A673 (cell line): ENCODE results near the gene TICAM2. TPM values are rescaled to one million over a fixed set of nuclear protein-coding genes. Genes with fewer than 3 reads are reported as not detected.

Source experiments
- BruUV-seq: library from RNA; stranded (reverse); fragments of 400-500 nt; replicated peaks from 2 replicates; lab custom pipeline; 2021; lab: Mats Ljungman, UMichigan
- CTCF ChIA-PET: fragments of 300-600 bp; sonication (Branson Sonifier 250); formaldehyde crosslinking; loops from one replicate; lab custom pipeline; 2022; ENCODE audit warnings: antibody characterized with exemption; lab: Charles Lee
- POLR2A ChIA-PET: fragments of 300-600 bp; sonication (Branson Sonifier 250); formaldehyde crosslinking; loops from one replicate; lab custom pipeline; 2022; ENCODE audit warnings: antibody characterized with exemption; ENCODE audit not compliant: low non-redundant PET; lab: Charles Lee
- DNase-seq: peaks from one replicate; pipeline ENCODE4 v3.0.0-alpha.2; 2015; ENCODE audit warnings: low spot score
- H3K27ac ChIP-seq: fragments of 200-600 bp; sonication (generic); 2 replicates; pipeline ENCODE4 v1.5.1; 2016; ENCODE audit warnings: mixed run types, low read depth, mild to moderate bottlenecking, mixed read lengths, antibody characterized with exemption, low read length; ENCODE audit not compliant: poor library complexity, severe bottlenecking
- H3K27me3 ChIP-seq: fragments of 200-600 bp; sonication (generic); replicated peaks from 2 replicates; pipeline ENCODE4 v1.6.1; 2017; ENCODE audit warnings: mixed run types, low read depth, mild to moderate bottlenecking, mixed read lengths, antibody characterized with exemption, low read length; ENCODE audit not compliant: insufficient read depth, poor library complexity
- H3K36me3 ChIP-seq: fragments of 200-600 bp; sonication (generic); 2 replicates; pipeline ENCODE4 v1.6.1; 2016; ENCODE audit warnings: mixed run types, mild to moderate bottlenecking, mixed read lengths, antibody characterized with exemption, low read length; ENCODE audit not compliant: insufficient read depth, poor library complexity, severe bottlenecking
- H3K4me1 ChIP-seq: fragments of 200-600 bp; sonication (generic); 2 replicates; pipeline ENCODE4 v1.6.1; 2017; ENCODE audit warnings: mixed run types, mild to moderate bottlenecking, mixed read lengths, antibody characterized with exemption, low read length; ENCODE audit not compliant: insufficient read depth, poor library complexity, severe bottlenecking
- H3K4me3 ChIP-seq: fragments of 200-600 bp; sonication (generic); 2 replicates; pipeline ENCODE4 v1.5.1; 2016; ENCODE audit warnings: low read depth, mixed run types, mild to moderate bottlenecking, mixed read lengths, low read length; ENCODE audit not compliant: poor library complexity, severe bottlenecking
- H3K9me3 ChIP-seq: fragments of 200-600 bp; sonication (generic); 2 replicates; pipeline ENCODE4 v1.6.1; 2016; ENCODE audit warnings: mixed run types, low read depth, mild to moderate bottlenecking, mixed read lengths, antibody characterized with exemption, low read length; ENCODE audit not compliant: poor library complexity, severe bottlenecking
- EZH2 ChIP-seq: fragments of 200-600 bp; sonication (generic); IDR thresholded peaks from 2 replicates; pipeline ENCODE4 v1.6.1; 2017; ENCODE audit warnings: borderline replicate concordance, low read depth, mild to moderate bottlenecking, mixed read lengths, antibody characterized with exemption, low read length; ENCODE audit not compliant: poor library complexity, severe bottlenecking
- intact Hi-C: fragments of 100-400 bp; cut with micrococcal nuclease; formaldehyde crosslinking; loops from one replicate; pipeline ENCODE4 v1.10.0; 2022; ENCODE audit not compliant: unreplicated experiment
- total RNA-seq: library from RNA; stranded (reverse); gene quantifications from 2 replicates; pipeline ENCODE4 v1.2.3, GENCODE V29; 2021
- TF ChIP-seq, protein P1 (sequence below): fragments of 300-800, 200-600 bp; sonication (generic); conservative IDR thresholded peaks from 2 replicates; pipeline ENCODE4 v1.5.1; 2017; ENCODE audit warnings: low read depth, mild to moderate bottlenecking, antibody characterized with exemption, low read length, moderate library complexity, mixed read lengths

Gene TICAM2
- total RNA-seq, 1 experiment from 2014 or later, result 0.32 TPM

DNA sequence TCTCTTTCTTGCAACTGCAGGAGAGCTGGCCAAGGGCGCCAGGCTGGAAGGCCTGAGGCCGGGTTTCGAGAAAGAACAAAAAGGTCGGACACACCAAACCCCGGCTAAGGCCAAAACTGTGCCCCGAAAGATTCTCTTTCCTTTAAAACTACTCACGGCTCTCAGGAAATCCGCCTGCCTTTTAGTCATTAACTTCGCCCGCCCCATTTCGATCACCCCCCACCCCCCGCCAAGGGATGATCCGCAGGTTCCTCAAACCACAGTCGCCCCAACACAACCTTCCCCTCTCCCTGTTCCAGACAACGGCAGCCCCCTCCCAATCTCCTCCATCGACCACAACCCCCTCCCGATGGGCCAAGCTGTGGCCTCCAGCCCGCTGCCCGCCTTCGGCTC lies 58.2 kb downstream of the TICAM2 start:
- no TSS peak for BruUV-seq
- CTCF ChIA-PET, result interaction anchor here (0.7 kb wide), 1 partner anchor 241 kb away, joined by 9 read pairs; no protein-coding TSS in a partner anchor

DNA sequence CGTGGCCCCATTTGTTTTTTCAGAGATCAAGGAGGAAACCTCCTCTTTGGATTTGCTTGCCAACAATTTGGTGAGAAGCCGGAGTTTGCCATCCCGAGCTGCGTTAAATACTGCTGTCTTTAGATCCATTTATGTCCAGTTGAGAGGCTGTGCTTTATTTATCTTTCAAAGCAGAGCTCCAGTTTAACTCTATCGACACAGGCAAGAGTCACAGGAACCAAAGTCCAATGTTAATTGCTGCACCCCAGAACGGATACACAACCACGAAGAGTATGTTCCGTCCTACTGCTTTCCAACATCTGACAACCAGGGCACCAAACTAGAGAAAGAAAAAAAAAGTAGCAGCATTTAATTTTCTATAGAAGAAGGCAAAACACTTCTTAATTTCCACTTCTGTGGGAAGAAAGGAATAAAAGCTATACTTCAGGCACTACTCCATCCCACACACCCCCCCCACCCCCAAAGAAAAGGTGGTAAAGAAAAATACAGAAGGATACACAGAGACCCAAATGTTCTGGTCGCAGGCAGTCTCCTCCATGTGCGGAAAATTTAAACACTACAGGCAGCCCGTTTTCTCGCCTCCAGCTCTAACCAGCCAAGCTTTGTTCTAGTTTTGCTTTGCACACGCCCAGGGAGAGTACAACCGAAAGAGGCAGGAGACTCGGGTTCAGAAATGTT lies 58.8 kb downstream of the TICAM2 start:
- ChIA-PET CTCF (no interaction called here), POLR2A (interaction anchor here (0.9 kb wide), 2 partner anchors 247 to 631 kb away, joined by 3 to 6 read pairs; partner anchors contain the start of gene CCDC112)
- Histone ChIP-seq H3K36me3 (peaks cover 32% of the 10 kb centered on the region), H3K27me3 (no peaks in the 10 kb centered on the region), H3K4me1 (peaks cover 3% of the 10 kb centered on the region), H3K27ac (peak overlapping the region; percentile 98), H3K9me3 (peaks cover 10% of the 10 kb centered on the region), H3K4me3 (peak overlapping the region; percentile 92)
- peak; percentile 58 for DNase-seq
- TSS peak; percentile 31 for BruUV-seq
- TF ChIP-seq EZH2, result no peak
- TF ChIP-seq, protein P1, sequence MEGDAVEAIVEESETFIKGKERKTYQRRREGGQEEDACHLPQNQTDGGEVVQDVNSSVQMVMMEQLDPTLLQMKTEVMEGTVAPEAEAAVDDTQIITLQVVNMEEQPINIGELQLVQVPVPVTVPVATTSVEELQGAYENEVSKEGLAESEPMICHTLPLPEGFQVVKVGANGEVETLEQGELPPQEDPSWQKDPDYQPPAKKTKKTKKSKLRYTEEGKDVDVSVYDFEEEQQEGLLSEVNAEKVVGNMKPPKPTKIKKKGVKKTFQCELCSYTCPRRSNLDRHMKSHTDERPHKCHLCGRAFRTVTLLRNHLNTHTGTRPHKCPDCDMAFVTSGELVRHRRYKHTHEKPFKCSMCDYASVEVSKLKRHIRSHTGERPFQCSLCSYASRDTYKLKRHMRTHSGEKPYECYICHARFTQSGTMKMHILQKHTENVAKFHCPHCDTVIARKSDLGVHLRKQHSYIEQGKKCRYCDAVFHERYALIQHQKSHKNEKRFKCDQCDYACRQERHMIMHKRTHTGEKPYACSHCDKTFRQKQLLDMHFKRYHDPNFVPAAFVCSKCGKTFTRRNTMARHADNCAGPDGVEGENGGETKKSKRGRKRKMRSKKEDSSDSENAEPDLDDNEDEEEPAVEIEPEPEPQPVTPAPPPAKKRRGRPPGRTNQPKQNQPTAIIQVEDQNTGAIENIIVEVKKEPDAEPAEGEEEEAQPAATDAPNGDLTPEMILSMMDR, result no peak
- intact Hi-C loops, result loop anchor here (10.0 kb wide), 1 partner anchor 291 kb away; no protein-coding TSS in a partner anchor

More for the DNA sequence above, 58.2 kb downstream of the TICAM2 start:
- peak overlapping the region; percentile 98 for H3K27ac ChIP-seq
- no peaks in the 10 kb centered on the region for H3K27me3 ChIP-seq
- POLR2A ChIA-PET, result interaction anchor here (0.9 kb wide), 1 partner anchor 630 kb away, joined by 6 read pairs; no protein-coding TSS in a partner anchor
- peak overlapping the region; percentile 92 for H3K4me3 ChIP-seq
- peaks cover 32% of the 10 kb centered on the region for H3K36me3 ChIP-seq
- TF ChIP-seq EZH2, result no peak
- TF ChIP-seq, protein P1, result no peak
- H3K9me3 ChIP-seq, result peaks cover 10% of the 10 kb centered on the region
- H3K4me1 ChIP-seq, result peaks cover 3% of the 10 kb centered on the region
- intact Hi-C loops, result loop anchor here (10.0 kb wide), 1 partner anchor 291 kb away; no protein-coding TSS in a partner anchor
- peak; percentile 45 for DNase-seq

DNA sequence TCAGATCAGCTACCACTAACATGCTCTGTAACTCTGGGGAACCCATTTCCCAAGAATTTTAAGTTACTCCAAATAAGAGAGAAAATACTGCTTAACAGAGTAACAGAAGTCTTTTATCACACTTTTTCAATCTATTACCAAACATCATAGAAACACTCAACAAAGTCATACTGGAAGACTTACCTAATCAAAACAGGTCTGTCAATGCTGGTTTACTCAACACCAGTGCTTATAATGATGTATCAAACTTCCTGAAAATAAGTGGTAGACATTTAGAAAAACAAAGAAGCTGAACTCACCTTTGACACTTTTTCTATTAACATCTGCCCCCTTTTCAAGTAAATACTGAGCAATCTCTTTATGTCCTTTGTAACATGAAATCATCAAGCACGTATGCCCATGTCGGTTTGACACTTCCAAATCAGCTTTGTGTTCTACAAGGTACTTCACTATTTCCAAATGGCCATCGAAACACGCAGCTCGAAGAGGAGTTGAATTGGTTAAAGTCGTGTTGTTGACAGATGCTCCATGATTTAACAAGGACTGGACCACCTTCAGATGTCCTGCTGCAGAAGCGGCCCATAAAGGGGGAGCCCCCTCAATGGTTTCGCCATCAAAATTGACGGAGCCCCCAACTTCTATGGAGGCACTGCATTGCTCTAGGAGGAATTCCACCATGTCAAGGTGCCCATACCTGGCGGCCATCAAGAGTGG lies 59.5 kb downstream of the TICAM2 start:
- no peak for TF ChIP-seq EZH2
- TF ChIP-seq, protein P1, result no peak
- H3K27me3 ChIP-seq, result no peaks in the 10 kb centered on the region
- H3K4me1 ChIP-seq, result peaks cover 3% of the 10 kb centered on the region
- POLR2A ChIA-PET, result interaction anchor here (0.9 kb wide), 1 partner anchor 247 kb away, joined by 3 read pairs; the partner anchor contains the start of gene CCDC112
- peaks cover 32% of the 10 kb centered on the region for H3K36me3 ChIP-seq
- intact Hi-C loops, result loop anchor here (10.0 kb wide), 1 partner anchor 292 kb away; no protein-coding TSS in a partner anchor
- no peak for DNase-seq
- peaks cover 10% of the 10 kb centered on the region for H3K9me3 ChIP-seq
- BruUV-seq, result no TSS peak
- H3K27ac ChIP-seq, result no peak overlapping the region
- peak overlapping the region; percentile 92 for H3K4me3 ChIP-seq
- CTCF ChIA-PET, result no interaction called here
